Cardiac muscle cell (in vitro differentiated cells and primary cell): ENCODE measurements around the gene PDRG1. TPM values are rescaled to one million over a fixed set of nuclear protein-coding genes. Genes with fewer than 3 reads are reported as not detected.

ENCODE experiments used
- DNase-seq, 2 donors: peaks; one replicate each; pipeline versions ENCODE4 v3.0.0 to v3.0.0-alpha.2; 2010 to 2017; ENCODE audit warnings: low read depth in 1 of 2, low spot score in 1 of 2
- H3K27ac ChIP-seq: fragments of 200-600 bp; sonication (generic); 2 replicates; pipeline ENCODE4 v1.5.1; 2016
- H3K27me3 ChIP-seq: fragments of 200-600 bp; sonication (generic); 2 replicates; pipeline ENCODE4 v1.6.0; 2016; ENCODE audit warnings: control low read depth
- H3K36me3 ChIP-seq: fragments of 200-600 bp; sonication (generic); 2 replicates; pipeline ENCODE4 v1.5.1; 2016; ENCODE audit warnings: control low read depth
- H3K4me1 ChIP-seq: fragments of 200-600 bp; sonication (generic); 2 replicates; pipeline ENCODE4 v1.8.1; 2017; ENCODE audit warnings: low read depth, mild to moderate bottlenecking, mixed run types
- H3K4me3 ChIP-seq: fragments of 200-600 bp; sonication (generic); 2 replicates; pipeline ENCODE4 v1.5.1; 2016; ENCODE audit warnings: mild to moderate bottlenecking
- H3K9me3 ChIP-seq: fragments of 200-600 bp; sonication (generic); 2 replicates; pipeline ENCODE4 v1.5.1; 2017; ENCODE audit warnings: low read depth, mild to moderate bottlenecking, control low read depth
- polyA plus RNA-seq: library from polyadenylated mRNA; unstranded; fragments of >200 nt; fragmentation: Nextera tagmentation; extraction: Ambion mirVana; gene quantifications from 2 replicates; pipeline ENCODE4 v1.2.1, GENCODE V29; 2016
- total RNA-seq: library from RNA; depleted of rRNA; stranded (reverse); fragments of >200 nt; gene quantifications from 2 replicates; pipeline ENCODE4 v1.2.3, GENCODE V29; 2016
- TF ChIP-seq, protein P1 (sequence below): IDR thresholded peaks from 2 replicates; pipeline ENCODE4 v1.5.1; 2012; ENCODE audit warnings: low read depth, mild to moderate bottlenecking, low read length

Gene PDRG1
- total and polyA plus RNA-seq, 2 experiments from 2014 or later: 14.4 to 38.6 TPM

DNA sequence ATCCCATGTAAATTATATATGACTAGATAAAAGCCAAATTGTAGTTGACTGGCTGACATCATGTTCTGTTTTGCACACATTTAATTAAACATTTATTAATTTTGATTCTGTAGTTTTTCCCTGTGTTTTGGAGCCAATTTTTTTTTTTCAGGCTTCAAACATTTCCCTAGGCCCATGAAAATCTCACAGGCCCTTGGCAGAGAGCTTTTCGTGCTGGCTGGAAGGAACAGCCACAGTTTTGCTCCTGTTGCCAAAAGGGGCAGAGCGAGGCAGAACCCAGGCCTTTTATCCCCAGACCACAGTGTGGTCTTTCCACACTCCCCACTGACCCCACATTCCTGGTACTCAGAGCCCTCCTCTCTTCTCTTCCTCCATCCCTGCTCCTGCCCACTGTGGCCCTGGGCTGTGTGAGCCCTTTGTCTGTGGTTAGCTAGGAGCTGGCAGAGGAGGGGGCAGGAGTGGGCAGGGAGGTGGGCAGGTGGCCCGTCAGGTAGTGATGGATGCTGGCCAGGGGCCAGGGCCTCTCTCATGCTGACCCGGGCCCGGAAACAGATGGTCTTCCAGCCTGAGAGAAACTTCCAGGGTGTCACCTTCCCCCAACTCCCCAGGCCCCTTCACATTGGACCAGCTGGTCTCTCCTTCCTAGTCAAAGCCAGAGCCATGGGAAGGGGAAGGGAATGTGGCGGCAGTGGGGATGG is 38.9 kb upstream of the PDRG1 start:
- no peak overlapping the region for H3K4me3 ChIP-seq
- no peak for DNase-seq
- H3K27me3 ChIP-seq: peaks cover 42% of the 10 kb centered on the region
- TF ChIP-seq, protein P1, sequence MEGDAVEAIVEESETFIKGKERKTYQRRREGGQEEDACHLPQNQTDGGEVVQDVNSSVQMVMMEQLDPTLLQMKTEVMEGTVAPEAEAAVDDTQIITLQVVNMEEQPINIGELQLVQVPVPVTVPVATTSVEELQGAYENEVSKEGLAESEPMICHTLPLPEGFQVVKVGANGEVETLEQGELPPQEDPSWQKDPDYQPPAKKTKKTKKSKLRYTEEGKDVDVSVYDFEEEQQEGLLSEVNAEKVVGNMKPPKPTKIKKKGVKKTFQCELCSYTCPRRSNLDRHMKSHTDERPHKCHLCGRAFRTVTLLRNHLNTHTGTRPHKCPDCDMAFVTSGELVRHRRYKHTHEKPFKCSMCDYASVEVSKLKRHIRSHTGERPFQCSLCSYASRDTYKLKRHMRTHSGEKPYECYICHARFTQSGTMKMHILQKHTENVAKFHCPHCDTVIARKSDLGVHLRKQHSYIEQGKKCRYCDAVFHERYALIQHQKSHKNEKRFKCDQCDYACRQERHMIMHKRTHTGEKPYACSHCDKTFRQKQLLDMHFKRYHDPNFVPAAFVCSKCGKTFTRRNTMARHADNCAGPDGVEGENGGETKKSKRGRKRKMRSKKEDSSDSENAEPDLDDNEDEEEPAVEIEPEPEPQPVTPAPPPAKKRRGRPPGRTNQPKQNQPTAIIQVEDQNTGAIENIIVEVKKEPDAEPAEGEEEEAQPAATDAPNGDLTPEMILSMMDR: no peak
- H3K27ac ChIP-seq: no peak overlapping the region
- no peaks in the 10 kb centered on the region for H3K9me3 ChIP-seq
- no peaks in the 10 kb centered on the region for H3K36me3 ChIP-seq
- no peaks in the 10 kb centered on the region for H3K4me1 ChIP-seq

DNA sequence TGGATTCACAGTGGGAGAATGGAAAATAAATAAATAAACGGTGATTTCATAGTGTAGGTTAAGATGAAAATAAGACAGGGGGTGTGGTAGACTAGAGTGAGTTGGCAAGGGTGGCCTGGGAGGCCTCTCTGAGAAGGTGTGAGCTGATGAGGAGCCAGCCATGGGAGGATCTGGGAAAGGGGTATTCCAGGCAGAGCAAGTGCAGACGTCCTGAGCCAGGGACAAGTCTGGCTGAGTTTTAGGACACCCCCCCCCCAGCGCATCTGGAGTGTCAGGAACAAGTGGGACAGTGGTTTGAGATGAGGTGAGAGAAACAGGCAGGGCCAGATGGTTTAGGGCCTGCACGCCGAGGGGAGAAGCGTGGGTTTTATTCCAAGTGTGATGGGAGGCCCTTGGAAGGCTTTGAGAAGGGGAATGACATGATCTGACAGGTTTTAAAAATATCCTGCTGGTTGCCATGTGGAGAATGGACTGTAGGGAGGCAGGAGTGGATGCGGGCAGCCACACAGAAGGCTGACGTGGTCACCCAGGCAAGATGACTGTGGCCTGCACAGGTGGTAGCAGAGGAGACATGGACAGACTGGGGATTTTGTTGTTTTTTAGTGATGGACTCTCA is 37.3 kb upstream of the PDRG1 start:
- TF ChIP-seq, protein P1: no peak
- Histone ChIP-seq H3K36me3 (no peaks in the 10 kb centered on the region), H3K27me3 (peaks cover 25% of the 10 kb centered on the region), H3K9me3 (no peaks in the 10 kb centered on the region), H3K4me1 (no peaks in the 10 kb centered on the region), H3K27ac (no peak overlapping the region), H3K4me3 (no peak overlapping the region)
- DNase-seq: no peak

DNA sequence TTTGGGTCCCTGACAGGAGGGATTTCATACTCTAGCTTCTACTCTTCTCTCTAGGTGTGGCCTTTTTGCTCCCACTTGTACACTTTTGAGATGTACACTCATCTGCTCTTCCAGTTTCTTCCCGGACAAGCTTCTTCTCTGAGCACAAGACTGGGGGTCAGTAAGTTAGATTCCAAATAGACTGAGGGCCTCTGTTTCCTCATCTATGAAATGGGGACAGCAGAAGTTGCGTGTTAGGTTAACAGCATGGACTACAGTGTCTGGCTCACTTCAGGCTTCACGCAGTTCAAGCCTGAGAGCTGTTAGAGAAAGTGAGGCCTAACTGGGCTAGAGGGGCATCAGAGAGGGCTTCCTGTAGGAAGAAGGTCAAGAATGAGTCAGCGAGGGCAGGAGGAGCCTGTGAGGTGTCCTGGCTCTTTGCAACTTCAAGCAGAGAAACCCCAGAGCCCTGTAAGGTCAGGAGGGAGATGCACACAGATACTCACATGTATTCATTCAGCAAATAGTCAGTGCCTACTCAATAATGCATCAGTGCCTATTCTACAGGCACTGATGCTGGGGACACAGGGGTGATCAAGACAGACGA is 36.7 kb upstream of the PDRG1 start:
- Histone ChIP-seq H3K27ac (no peak overlapping the region), H3K36me3 (no peaks in the 10 kb centered on the region), H3K9me3 (no peaks in the 10 kb centered on the region), H3K4me1 (no peaks in the 10 kb centered on the region), H3K27me3 (peaks cover 19% of the 10 kb centered on the region), H3K4me3 (no peak overlapping the region)
- TF ChIP-seq, protein P1: no peak
- DNase-seq: no peak

DNA sequence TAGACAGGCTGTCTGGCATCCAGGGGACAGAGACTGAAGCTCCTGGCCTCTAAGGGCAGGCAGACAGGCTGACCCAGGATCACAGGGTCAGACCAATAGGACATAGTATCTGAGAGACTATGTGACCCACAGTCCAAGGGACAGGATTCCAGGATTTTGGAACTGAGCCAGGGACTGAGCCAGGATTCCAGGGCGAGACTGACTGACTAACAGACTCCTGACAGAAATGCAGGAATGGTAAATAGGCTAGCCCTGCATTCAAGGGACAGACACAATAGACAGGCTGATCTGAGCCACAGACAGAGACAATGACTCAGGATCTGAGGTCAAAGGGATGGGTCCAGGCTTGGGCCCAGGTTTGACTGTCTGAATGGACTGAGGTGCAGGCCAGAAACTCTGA is 35.9 kb upstream of the PDRG1 start:
- H3K4me3 ChIP-seq: no peak overlapping the region
- H3K9me3 ChIP-seq: no peaks in the 10 kb centered on the region
- no peak for DNase-seq
- H3K36me3 ChIP-seq: no peaks in the 10 kb centered on the region
- TF ChIP-seq, protein P1: no peak
- no peak overlapping the region for H3K27ac ChIP-seq
- no peaks in the 10 kb centered on the region for H3K4me1 ChIP-seq
- peaks cover 11% of the 10 kb centered on the region for H3K27me3 ChIP-seq

DNA sequence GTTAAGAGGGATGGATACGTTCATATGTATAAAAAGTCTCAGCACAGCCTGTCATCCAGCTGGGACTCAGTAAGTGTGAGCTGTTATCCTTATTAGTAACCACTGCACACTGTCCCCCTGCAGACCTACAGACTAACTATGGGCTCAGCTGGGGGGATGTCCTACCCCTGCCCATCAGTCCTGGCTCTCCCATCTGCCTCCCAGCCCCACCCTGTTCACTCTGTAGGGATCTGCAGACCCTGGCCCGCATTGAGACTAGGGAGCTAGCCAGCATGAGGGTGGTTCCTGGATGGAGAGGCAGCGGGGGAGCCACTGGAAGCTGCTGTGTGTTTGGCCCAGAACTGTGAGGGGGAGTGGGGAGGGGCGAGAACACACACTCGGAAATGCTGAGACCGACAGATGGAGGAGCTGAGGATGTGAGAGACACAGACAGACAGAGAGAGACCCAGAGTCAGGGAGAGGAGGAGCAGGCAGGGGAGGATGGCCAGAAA is 33.2 kb upstream of the PDRG1 start:
- no peak overlapping the region for H3K27ac ChIP-seq
- no peak for DNase-seq
- no peaks in the 10 kb centered on the region for H3K9me3 ChIP-seq
- TF ChIP-seq, protein P1: no peak
- no peaks in the 10 kb centered on the region for H3K27me3 ChIP-seq
- no peaks in the 10 kb centered on the region for H3K4me1 ChIP-seq
- H3K36me3 ChIP-seq: no peaks in the 10 kb centered on the region
- H3K4me3 ChIP-seq: no peak overlapping the region
